Inflammatory macrophage (primary cell): ENCODE data around the gene TPPP.
"Not testable (repeated sequence)": the region's sequence is repeated elsewhere in the genome, so short reads cannot be mapped to it uniquely, and the experiment has no call there.

Source experiments
- DNase-seq, 2 donors: peaks; one replicate each; pipeline ENCODE4 v3.0.0-alpha.2; 2020 to 2022

TPPP gene

DNA sequence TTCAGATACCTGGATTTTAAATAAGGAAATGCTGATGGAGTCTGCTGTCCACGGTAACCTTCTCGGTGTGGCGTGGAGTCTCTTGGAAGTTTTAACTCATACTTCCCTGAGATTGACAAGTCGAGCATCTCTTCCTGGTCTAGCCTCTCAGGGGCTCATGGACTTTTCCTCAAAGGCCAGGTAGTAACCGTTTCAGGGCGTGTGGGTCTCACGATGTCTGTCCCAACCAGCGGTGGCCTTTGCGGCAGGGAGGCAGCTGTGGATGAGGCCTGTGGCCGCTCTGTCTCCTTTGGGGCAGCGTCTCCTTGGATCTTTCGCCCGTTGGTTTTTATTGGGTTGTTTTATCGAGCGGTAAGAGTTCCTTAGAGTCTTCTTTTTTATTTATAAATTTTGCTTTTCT is 48.2 kb downstream of the TPPP start:
- no peak for DNase-seq

DNA sequence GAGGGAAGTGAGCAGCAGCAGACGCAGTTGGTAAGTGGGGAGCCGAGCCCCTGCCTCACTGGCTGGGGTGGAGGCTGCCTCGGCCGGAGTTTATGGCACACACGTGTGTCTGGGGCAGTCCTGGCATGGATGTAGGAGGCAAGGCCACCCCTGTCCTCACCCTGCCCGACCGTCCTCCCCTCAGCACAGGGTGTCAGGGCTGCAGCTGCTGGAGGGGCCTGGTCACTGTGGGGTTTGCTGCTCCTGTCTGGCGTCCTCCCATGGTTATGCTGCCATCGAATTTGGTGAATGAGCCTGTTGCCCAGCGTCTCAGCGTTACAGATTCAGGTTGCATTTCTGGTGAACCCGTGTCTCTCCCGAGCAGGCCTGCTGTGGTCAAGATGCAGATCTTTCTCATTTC is 48.6 kb downstream of the TPPP start:
- no peak for DNase-seq

DNA sequence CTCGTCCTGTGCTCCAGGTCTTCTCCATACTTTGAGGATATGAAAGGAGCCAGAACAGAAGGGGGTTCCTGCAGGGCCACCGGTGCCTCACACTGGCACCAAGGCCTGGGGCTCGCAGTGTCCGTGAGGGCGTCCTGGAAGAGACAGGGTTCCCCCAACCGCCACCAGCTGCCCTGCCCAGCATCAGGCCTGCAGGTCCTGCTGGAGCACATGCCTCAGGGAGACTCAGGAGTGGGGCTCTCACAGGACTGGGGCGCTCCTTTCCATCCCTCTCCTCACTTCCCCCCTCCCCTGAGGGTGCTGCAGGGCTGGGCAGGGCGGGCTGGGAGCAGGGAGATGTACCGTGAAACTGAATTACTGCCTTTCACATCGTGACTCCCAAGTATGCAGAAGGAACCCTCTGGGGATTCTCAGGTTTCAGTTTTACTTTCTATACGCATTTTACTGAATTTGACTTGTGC is 49.3 kb downstream of the TPPP start:
- no peak for DNase-seq

- DNase-seq = no peak
Observed at GRCh38 chr5:643351-643801, 49.8 kb downstream of the TPPP start.

DNA sequence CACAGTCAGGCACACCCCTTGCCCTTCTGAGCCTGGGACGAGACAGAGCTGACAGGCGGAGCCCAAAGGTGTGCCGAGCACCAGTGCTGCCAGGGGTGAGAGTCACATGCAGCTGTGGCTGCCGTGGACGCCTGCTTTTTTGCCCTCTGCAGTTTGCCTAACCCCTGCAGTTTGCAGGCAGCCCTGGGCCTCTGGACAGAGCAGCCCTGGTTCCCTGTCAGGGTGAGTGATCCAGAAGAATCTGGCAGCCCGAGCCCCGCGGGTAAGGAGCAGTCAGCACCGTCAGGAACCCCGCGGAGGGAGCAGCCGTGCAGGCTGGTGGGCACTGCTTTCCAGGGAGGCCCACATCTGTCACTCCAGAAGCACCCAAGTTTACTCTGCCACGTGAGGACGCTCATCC is 50.7 kb downstream of the TPPP start:
- no peak for DNase-seq

DNA sequence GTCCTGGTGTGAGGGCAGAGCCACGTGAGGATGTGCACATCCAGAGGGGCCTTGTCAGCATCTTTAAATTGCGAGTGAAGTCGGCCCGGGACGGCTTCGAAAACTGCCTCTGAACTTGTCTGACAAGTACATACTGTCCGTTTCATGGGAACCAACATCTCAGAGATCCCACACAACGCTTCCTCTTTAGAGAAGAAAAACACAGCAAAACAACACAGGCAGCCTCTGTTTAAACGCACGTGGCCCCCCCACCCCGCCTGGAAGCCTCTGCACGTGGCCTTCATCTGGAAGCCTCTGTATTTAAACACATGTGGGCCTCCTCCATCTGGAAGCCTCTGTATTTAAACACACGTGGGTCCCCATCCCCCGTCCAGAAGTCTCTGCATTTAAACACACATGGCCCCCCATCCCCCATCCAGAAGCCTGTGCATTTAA is 51.8 kb downstream of the TPPP start:
- no peak for DNase-seq

DNA sequence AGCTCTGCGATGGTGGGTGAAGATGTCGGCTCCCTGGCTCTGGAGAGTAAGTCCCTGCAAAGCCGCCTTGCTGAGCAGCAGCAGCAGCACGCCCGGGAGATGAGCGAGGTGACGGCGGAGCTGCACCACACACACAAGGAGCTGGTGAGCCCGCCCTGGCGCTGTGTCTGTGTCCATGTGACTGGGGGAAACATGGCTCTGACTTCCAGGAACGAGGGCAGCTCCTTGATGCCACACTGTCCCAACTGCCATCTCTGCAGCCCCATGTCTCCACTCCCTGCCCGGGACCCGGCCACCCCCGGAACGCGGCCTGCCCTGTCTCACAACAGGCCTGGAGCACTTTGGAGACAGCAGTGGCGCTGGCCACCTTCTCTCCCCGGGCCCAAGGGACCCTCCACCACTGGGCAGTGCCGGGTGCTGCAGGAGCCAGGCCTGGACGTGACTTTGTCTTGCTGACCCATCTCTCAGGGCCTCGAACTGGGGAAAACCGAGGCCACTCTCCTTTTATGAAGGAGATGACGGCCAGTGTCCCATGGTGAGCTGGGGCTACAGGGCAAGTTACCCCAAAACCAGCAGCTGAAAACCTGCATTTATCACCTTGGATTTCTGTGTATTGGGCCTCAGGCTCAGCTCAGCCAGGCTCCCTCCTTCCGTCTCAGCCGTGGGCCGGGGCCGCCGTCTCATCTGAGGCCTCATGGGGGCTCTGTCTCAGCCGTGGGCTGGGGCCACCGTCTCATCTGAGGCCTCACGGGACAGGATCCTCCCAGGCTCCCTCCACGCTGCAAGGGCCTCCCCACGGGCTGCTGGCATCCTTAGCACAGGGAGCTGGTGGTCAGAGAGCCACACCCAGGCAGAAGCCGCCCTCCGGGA is 52.5 kb downstream of the TPPP start:
- DNase-seq = no peak

DNA sequence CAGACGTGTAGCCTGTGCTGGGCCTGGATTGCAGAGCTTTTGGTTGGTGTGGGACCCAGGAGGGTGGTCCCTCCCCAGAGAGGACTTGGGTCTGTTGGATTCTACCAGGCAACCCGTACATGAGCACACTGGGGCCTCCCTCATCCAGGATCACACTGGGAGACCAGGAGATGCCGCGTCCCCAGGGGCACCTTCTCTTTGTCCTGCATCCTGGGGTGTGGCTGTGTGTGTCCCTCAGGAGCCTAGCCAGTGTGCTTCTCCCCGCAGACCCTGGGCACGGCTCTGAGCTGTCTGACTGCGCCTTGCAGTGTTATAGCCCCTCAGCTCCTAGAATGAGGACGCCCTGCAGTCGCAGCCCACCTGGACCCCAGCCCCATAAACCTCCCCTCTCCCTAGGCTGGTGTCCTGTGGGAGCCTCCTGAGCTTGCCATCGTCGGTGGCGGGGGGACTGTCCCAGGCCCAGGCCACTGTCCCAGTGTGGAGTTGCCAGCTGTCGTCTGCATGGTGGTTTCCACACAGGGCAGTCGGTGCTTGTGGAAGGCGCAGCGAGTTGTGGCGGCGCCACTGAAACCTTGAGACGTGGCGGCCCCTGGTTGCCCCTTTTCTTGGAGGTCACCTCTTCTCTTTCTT is 53.5 kb downstream of the TPPP start:
- no peak for DNase-seq

DNA sequence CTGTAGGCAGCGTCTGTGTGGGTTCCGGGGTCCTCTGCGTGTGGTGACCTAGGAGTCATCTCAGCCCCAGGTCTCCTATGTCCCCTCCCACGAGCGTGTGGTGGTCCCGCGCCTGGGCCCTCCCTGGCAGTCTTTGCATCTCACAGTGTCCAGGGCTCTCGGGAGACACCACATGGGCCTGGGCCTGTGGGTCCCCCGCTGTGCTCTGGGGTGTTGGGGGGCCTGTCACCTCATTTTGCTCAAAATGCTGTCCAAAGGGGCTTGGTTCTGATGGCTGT is 54.0 kb downstream of the TPPP start:
- DNase-seq = no peak

GRCh38 chr5:638501-639252 is 54.5 kb downstream of the TPPP start:
- no peak for DNase-seq

- no peak for DNase-seq
Observed at GRCh38 chr5:637581-638450, 55.3 kb downstream of the TPPP start.

GRCh38 chr5:636951-637350 is 56.2 kb downstream of the TPPP start:
- DNase-seq = no peak

- no peak for DNase-seq
Observed at GRCh38 chr5:635306-636055, 57.7 kb downstream of the TPPP start.

GRCh38 chr5:634191-634590 is 59.0 kb downstream of the TPPP start:
- no peak for DNase-seq

DNA sequence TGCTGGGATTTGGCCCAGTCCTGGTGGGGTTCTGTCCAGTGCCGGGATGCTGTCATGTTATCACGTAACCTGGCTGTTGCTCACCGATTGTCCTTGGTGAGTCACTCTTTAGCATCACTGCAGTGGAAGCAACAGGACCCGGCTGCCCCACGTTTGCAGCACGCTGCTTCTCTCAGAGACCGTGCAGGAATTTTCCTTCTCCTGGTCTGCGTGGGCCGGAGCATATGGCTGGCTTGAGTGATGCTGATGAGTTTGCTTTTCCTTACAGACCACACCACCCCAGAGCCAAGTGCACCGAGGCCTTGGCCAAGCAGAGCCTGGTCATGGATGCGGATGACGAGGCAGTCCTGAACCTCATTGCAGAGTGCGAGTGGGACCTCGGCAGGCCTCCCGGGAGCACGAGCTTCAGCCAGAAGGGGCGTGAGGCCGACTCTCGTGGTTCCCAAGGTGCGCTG is 59.6 kb downstream of the TPPP start:
- DNase-seq = no peak

DNA sequence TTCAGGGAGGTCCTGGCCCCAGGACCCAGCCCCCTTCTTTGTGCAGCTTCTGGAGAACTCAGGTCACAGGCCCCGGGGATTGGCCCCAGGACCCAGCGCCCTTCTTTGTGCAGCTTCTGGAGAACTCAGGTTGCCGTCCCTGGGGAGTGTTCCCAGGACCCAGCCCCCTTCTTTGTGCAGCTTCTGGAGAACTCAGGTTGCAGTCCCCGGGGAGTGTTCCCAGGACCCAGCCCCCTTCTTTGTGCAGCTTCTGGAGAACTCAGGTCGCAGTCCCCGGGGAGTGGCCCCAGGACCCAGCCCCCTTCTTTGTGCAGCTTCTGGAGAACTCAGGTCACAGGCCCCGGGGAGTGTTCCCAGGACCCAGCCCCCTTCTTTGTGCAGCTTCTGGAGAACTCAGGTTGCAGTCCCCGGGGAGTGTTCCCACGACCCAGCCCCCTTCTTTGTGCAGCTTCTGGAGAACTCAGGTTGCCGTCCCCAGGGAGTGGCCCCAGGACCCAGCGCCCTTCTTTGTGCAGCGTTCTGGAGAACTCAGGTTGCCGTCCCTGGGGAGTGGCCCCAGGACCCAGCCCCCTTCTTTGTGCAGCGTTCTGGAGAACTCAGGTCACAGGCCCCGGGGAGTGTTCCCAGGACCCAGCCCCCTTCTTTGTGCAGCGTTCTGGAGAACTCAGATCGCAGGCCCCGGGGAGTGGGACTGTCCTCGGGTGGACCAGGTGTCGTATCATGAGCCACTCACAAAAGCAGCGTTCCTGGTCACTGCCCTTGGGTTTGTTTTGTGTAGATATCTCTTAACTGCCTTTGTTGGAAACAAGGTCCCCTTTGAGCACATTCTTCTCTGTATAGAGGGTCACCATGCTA is 64.6 kb downstream of the TPPP start:
- not testable (repeated sequence) for DNase-seq

DNA sequence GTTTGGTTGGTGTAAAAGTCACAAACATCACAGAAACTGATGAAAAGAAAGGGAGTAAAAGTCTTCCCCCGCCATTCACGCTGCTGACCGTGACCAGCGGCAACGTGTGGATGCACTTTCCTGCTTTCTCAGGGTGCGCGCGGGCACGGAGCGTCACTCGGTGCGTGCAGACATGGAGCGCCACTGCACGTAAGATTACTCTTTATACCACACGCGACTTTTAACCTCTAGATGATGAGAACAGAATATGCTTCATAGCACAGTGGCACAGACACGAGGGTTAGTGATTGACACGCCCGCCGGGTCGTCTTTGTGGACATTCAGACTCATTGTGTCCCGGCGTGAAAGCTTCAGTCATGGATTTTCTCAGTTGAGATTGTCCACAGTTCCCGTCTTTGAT is 65.3 kb downstream of the TPPP start:
- no peak for DNase-seq

- peak in 1 of 2 donors; percentile 13 for DNase-seq
Observed at GRCh38 chr5:626850-627249, 66.3 kb downstream of the TPPP start.

- no peak for DNase-seq
Observed at GRCh38 chr5:625516-625915, 67.6 kb downstream of the TPPP start.

DNA sequence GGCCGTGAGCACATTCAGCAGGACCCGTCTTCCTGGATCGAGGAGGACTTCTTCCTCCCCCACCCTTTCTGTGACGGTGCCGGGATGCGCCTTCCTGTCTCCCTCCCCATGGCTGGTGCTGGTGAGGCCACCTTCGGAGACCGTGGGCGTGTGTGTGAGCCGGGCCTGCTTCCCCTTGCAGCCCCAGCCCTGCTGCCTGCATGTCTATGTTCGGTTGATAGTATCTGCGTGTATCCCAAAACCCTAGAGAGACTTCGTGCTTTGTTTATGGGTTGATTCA is 68.3 kb downstream of the TPPP start:
- peak in 1 of 2 donors; percentile 6 for DNase-seq
